GM18498 (cell line): ENCODE measurements around the gene PGAM5.
"Not testable (repeated sequence)": the region's sequence is repeated elsewhere in the genome, so short reads cannot be mapped to it uniquely, and the experiment has no call there.

Experiments used
- ATAC-seq: cut with Tn5 transposase; IDR thresholded peaks from one replicate; pipeline ENCODE4 v1.9.1; 2021; ENCODE audit warnings: mild to moderate bottlenecking, moderate library complexity; ENCODE audit not compliant: unreplicated experiment

The PGAM5 gene

DNA sequence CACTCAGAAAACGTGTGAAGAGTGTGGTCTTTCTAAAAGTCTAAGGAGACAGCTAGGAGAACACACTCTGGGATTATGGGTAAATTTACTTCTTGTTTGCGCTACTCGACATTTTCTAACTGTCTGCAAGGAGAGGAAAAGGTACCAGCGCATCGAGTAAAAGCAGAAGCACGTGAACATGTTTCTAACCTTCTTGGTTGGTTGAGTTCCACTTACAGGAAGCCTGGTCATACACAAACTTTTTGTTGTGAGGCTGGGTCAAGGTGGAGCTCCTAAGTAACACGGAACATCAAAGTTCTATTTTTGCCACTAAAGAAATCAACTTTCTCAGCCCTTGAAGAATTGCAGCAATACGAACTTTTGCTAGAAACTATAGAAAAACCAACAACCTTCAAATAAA, 31.0 kb downstream of the PGAM5 start:
- no peak for ATAC-seq

GRCh38 chr12:132743831-132744230, 33.2 kb downstream of the PGAM5 start:
- ATAC-seq, result no peak

GRCh38 chr12:132746613-132747012, 36.0 kb downstream of the PGAM5 start:
- ATAC-seq, result no peak

DNA sequence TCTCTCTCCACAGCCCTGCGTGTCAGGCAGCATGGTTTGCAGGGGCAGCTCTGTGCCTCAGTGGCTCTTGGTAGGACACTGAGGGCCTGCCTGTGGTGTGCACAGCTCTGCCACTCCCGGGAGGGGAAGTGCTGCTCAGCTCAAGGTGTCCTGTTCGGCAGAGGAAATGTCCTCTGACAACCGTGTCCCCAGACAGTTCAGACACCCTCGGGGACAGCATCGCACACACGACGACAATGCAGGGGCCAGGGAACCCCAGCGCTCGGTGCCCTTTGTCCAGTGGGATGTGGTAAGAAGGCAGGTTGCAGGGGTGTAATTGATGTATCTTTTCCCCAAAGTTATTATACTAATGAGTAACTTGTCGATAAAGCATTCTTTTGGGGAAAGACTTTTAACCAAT, 36.8 kb downstream of the PGAM5 start:
- no peak for ATAC-seq

DNA sequence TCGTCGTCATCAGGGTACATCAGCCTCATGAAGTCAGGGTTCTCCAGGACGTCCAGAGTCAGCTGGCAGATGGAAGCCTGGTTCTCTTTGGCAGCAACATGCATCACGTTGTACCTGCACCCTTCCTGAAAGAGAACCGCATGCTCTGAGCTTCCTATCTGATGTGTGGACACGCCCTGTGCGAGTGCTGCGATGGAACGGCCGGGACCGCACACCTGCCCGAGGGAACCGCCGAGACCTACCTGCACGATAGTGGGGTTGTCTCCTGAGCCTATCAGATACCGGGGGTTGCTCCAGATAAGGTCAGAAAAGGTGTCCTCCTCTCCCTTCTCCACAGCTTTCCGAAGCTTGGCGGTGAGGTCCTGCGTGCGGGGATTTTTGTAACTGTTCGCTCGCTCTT, 37.3 kb downstream of the PGAM5 start:
- ATAC-seq, result no peak

DNA sequence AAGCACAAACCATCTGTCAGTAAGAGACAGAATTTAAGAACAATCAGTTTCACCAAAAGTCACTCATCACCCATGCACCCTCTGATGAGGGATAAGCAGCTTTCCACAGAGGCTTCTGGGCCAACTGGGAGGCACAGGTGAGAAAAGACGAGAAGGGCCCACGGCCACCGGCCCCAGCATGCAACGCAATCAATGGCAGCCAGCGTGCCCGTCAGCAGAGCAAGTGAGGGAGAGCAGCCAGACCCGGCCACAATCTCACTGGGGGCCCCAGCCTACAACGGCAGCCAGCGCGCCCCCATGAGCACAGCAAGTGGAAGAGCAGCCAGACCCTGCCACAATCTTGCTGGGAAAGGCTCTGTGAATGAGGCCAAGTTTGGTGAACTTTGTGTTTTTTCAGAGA, 37.7 kb downstream of the PGAM5 start:
- no peak for ATAC-seq

DNA sequence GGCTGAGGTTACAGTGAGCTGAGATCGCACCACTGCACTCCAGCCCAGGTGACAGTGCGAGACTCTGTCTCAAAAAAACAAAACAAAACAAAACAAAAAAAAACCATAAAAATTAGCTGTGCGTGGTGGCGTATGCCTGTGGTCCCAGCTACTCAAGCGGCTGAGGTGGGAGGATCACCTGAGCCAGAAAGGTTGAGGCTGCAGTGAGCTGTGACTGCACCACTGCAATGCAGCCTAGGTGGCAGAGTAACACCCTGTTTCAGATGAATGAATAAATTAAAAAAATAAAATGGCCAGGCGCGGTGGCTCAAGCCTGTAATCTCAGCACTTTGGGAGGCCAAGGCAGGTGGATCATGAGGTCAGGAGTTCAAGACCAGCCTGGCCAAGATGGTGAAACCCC, 43.0 kb downstream of the PGAM5 start:
- ATAC-seq, result not testable (repeated sequence)

DNA sequence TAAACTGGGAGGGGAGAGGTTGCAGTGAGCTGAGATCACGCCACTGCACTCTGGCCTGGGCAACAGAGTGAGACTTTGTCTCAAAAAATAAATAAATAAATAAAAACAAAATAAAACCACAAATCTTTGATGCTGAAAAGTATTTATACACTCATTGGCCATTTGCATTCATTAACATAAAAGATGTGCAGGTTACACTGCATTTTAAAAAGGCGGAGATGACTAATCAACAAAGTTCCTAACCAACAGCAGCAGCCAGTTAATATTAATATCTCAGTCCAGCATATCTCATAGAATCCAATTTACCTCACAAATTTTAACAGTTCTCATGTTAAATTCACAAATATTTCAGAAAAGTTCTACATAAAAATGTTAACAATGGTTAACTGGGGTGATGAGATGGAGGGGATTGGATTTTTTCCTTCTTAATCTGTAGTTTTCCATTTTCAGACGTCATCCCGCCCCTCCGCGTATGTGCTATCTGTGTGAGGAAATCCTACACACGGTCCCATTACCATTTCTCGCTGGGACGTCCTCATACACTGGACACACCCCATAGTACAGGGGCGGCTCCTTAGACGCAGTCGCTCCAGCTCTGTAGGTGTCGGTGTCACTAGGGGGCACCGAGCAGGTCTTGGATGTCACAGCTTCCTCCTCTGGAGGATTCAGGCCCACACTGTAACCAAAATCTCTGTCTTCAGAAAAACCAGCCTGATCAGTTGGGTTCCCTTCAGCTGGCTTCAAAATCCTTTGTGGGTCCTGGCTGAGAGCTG, 43.7 kb downstream of the PGAM5 start:
- ATAC-seq, result no peak

GRCh38 chr12:132758825-132759224, 48.2 kb downstream of the PGAM5 start:
- ATAC-seq, result not testable (repeated sequence)

GRCh38 chr12:132759359-132759758, 48.7 kb downstream of the PGAM5 start:
- no peak for ATAC-seq

GRCh38 chr12:132761032-132761920, 50.6 kb downstream of the PGAM5 start, which contains the start of gene ANKLE2:
Gene ANKLE2, minus strand, starts transcription at chr12:132761832. Its CDS starts 34 bp downstream, at chr12:132761798.
- peak; percentile 40 for ATAC-seq

GRCh38 chr12:132761921-132762583, 51.4 kb downstream of the PGAM5 start:
- ATAC-seq, result peak; percentile 86

GRCh38 chr12:132764231-132764630, 53.6 kb downstream of the PGAM5 start:
- ATAC-seq, result no peak

DNA sequence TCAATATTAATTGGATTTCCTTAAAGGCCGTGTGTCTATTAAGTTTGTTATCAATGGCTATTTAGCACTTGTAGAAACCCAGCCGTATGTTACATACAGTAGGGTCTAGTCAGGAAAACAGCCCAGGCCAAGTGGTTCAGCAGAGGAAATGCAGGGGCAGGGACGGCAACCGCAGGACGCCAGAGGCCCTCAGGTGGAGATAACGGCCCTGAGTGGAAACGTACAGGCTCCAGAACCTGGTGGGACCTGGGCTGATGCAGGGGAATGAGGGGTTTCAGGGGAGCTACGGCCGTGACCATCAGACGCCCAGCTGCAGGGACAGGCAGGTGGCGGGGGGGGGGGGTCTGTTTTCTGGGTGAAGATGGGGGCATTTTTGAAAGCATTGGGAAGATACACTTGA, 54.7 kb downstream of the PGAM5 start:
- no peak for ATAC-seq

GRCh38 chr12:132766380-132767085, 55.9 kb downstream of the PGAM5 start:
- ATAC-seq, result no peak

- ATAC-seq, result no peak
Measured at GRCh38 chr12:132771126-132771838, 60.6 kb downstream of the PGAM5 start.
